ENCODE data around the gene PXMP2.

GRCh38 chr12:132673288-132674179, 13.9 kb upstream of the PXMP2 start:
- no peak for TF ChIP-seq POLR2A (IDR thresholded peaks at IDR 0.05; ENCODE audit: low read length)
- TF ChIP-seq GATA1 (IDR thresholded peaks at IDR 0.05; ENCODE audit: low read depth, low read length) = no peak

All from erythroblast (primary cell).